H9 (cell line): ENCODE results near the gene MAML3. TPM values are rescaled to one million over a fixed set of nuclear protein-coding genes. Genes with fewer than 3 reads are reported as not detected.

Source experiments
- DNase-seq: peaks from one replicate; pipeline ENCODE4 v3.0.0-alpha.2; 2017
- H2AFZ ChIP-seq: one replicate; pipeline ENCODE4 v1.6.1; 2013; ENCODE audit warnings: mild to moderate bottlenecking, low read length, control low read depth, moderate library complexity
- H2AK5ac ChIP-seq: 2 replicates; pipeline ENCODE4 v1.6.1; 2013; ENCODE audit warnings: low read length, control low read depth, mixed read lengths; ENCODE audit not compliant: insufficient read length
- H2BK120ac ChIP-seq: one replicate; pipeline ENCODE4 v1.6.1; 2013; ENCODE audit warnings: low read depth, mild to moderate bottlenecking, low read length, control low read depth, inconsistent platforms; ENCODE audit not compliant: poor library complexity, severe bottlenecking
- H2BK12ac ChIP-seq: 2 replicates; pipeline ENCODE4 v1.6.1; 2013; ENCODE audit warnings: low read length, control low read depth, mixed read lengths, low read depth; ENCODE audit not compliant: insufficient read length
- H2BK15ac ChIP-seq: 2 replicates; pipeline ENCODE4 v1.6.1; 2013; ENCODE audit warnings: low read depth, low read length, control low read depth
- H2BK20ac ChIP-seq: one replicate; pipeline ENCODE4 v1.6.1; 2013; ENCODE audit warnings: low read depth, mild to moderate bottlenecking, low read length, control low read depth, inconsistent platforms; ENCODE audit not compliant: poor library complexity, severe bottlenecking
- H2BK5ac ChIP-seq: 2 replicates; pipeline ENCODE4 v1.6.1; 2013; ENCODE audit warnings: low read length, control low read depth, mixed read lengths; ENCODE audit not compliant: insufficient read length
- H3K14ac ChIP-seq: 2 replicates; pipeline ENCODE4 v1.6.1; 2013; ENCODE audit warnings: low read length, control low read depth; ENCODE audit not compliant: insufficient read depth
- H3K18ac ChIP-seq: 2 replicates; pipeline ENCODE4 v1.6.1; 2013; ENCODE audit warnings: low read depth, mild to moderate bottlenecking, mixed read lengths, low read length, control low read depth; ENCODE audit not compliant: insufficient read length
- H3K23ac ChIP-seq: 2 replicates; pipeline ENCODE4 v1.6.1; 2013; ENCODE audit warnings: low read length, control low read depth, mixed read lengths, low read depth; ENCODE audit not compliant: insufficient read length
- H3K23me2 ChIP-seq: 2 replicates; pipeline ENCODE4 v1.6.1; 2013; ENCODE audit warnings: low read depth, mild to moderate bottlenecking, mixed read lengths, low read length, control low read depth; ENCODE audit not compliant: insufficient read length, poor library complexity, severe bottlenecking
- H3K27ac ChIP-seq: 2 replicates; pipeline ENCODE4 v1.5.1; 2013; ENCODE audit warnings: low read length, control low read depth, mixed read lengths, low read depth; ENCODE audit not compliant: insufficient read length
- H3K27me3 ChIP-seq: 2 replicates; pipeline ENCODE4 v1.6.1; 2013; ENCODE audit warnings: low read length, control low read depth, inconsistent platforms; ENCODE audit not compliant: insufficient read depth
- H3K4ac ChIP-seq: 2 replicates; pipeline ENCODE4 v1.6.1; 2013; ENCODE audit warnings: low read depth, mild to moderate bottlenecking, control low read depth, inconsistent platforms, low read length, moderate library complexity
- H3K4me1 ChIP-seq: 2 replicates; pipeline ENCODE4 v1.6.1; 2013; ENCODE audit warnings: low read length, control low read depth, inconsistent platforms; ENCODE audit not compliant: insufficient read depth
- H3K4me2 ChIP-seq: 2 replicates; pipeline ENCODE4 v1.6.1; 2013; ENCODE audit warnings: low read length, control low read depth, mixed read lengths; ENCODE audit not compliant: insufficient read length, insufficient read depth
- H3K56ac ChIP-seq: 2 replicates; pipeline ENCODE4 v1.6.1; 2013; ENCODE audit warnings: low read depth, mild to moderate bottlenecking, mixed read lengths, low read length, control low read depth; ENCODE audit not compliant: insufficient read length
- H3K79me1 ChIP-seq: 2 replicates; pipeline ENCODE4 v1.6.1; 2013; ENCODE audit warnings: low read depth, mild to moderate bottlenecking, moderate library complexity, low read length, control low read depth, inconsistent platforms; ENCODE audit not compliant: insufficient read depth, poor library complexity, severe bottlenecking
- H3K79me2 ChIP-seq: 2 replicates; pipeline ENCODE4 v1.6.1; 2013; ENCODE audit warnings: low read length, control low read depth, inconsistent platforms; ENCODE audit not compliant: insufficient read depth
- H3K9ac ChIP-seq: 2 replicates; pipeline ENCODE4 v1.6.1; 2013; ENCODE audit warnings: low read length, control low read depth, mixed read lengths; ENCODE audit not compliant: insufficient read length; ENCODE audit errors: extremely low read depth
- H3K9me3 ChIP-seq: one replicate; pipeline ENCODE4 v1.6.1; 2013; ENCODE audit warnings: low read depth, low read length, inconsistent platforms; ENCODE audit not compliant: control insufficient read depth
- H3T11ph ChIP-seq: one replicate; pipeline ENCODE4 v1.6.1; 2013; ENCODE audit warnings: mild to moderate bottlenecking, low read length, control low read depth, inconsistent platforms
- H4K20me1 ChIP-seq: one replicate; pipeline ENCODE4 v1.6.1; 2013; ENCODE audit not compliant: control insufficient read depth, insufficient read length, insufficient read depth
- H4K5ac ChIP-seq: 2 replicates; pipeline ENCODE4 v1.6.1; 2013; ENCODE audit warnings: low read depth, mild to moderate bottlenecking, mixed read lengths, low read length, control low read depth; ENCODE audit not compliant: insufficient read length
- H4K8ac ChIP-seq: replicated peaks from 2 replicates; pipeline ENCODE4 v1.6.1; 2013; ENCODE audit warnings: low read length, control low read depth, mixed read lengths, low read depth; ENCODE audit not compliant: insufficient read length
- H4K91ac ChIP-seq: 2 replicates; pipeline ENCODE4 v1.6.1; 2013; ENCODE audit warnings: low read depth, mild to moderate bottlenecking, moderate library complexity, mixed read lengths, low read length, control low read depth; ENCODE audit not compliant: insufficient read length
- H3K27ac Mint-ChIP-seq, 3 experiments: 2 replicates in 2 of 3; 3 replicates in 1 of 3; pipeline ENCODE4 v1.8.0; 2020 to 2021; ENCODE audit warnings: mixed read lengths in 3 of 3, mild to moderate bottlenecking in 1 of 3, moderate library complexity in 1 of 3
- H3K27me3 Mint-ChIP-seq: 2 replicates; pipeline ENCODE4 v1.8.0; 2021; ENCODE audit warnings: low read depth, mild to moderate bottlenecking, moderate library complexity, mixed read lengths
- H3K36me3 Mint-ChIP-seq, 3 experiments: 2 replicates in 2 of 3; 3 replicates in 1 of 3; pipeline ENCODE4 v1.8.0; 2020 to 2021; ENCODE audit warnings: low read depth in 3 of 3, mixed read lengths in 3 of 3; ENCODE audit not compliant: insufficient read depth in 1 of 3
- H3K4me1 Mint-ChIP-seq, 2 experiments: 2 replicates each; pipeline ENCODE4 v1.8.0; 2020; ENCODE audit warnings: mixed read lengths in 2 of 2
- H3K4me3 Mint-ChIP-seq, 2 experiments: 2 replicates in 1 of 2; 3 replicates in 1 of 2; pipeline ENCODE4 v1.8.0; 2020 to 2021; ENCODE audit warnings: mild to moderate bottlenecking in 2 of 2, mixed read lengths in 2 of 2, moderate library complexity in 1 of 2
- H3K9me3 Mint-ChIP-seq, 2 experiments: 2 replicates in 1 of 2; 3 replicates in 1 of 2; pipeline ENCODE4 v1.8.0; 2020; ENCODE audit warnings: mild to moderate bottlenecking in 2 of 2, mixed read lengths in 2 of 2, moderate library complexity in 1 of 2
- CTCF ChIP-seq: fragments of 200-600 bp; sonication (generic); conservative IDR thresholded peaks from 3 replicates; pipeline ENCODE4 v1.8.0; 2021; ENCODE audit warnings: antibody characterized with exemption, mild to moderate bottlenecking
- WGBS: extraction: QIAGEN DNeasy Blood & Tissue Kit; methylation state at CpG from one replicate; pipeline ENCODE4 v1.1.7; 2013; ENCODE audit warnings: missing lambda C conversion rate, low lambda C conversion rate, mixed read lengths; ENCODE audit not compliant: insufficient read length; ENCODE audit errors: extremely low coverage; 5-methylcytosine and 5-hydroxymethylcytosine counted together
- total RNA-seq: library from RNA; stranded (reverse); gene quantifications from 2 replicates; pipeline ENCODE4 v1.2.1, GENCODE V29; 2021

Gene MAML3
- total RNA-seq, 1 experiment from 2014 or later: 3.9 TPM

DNA sequence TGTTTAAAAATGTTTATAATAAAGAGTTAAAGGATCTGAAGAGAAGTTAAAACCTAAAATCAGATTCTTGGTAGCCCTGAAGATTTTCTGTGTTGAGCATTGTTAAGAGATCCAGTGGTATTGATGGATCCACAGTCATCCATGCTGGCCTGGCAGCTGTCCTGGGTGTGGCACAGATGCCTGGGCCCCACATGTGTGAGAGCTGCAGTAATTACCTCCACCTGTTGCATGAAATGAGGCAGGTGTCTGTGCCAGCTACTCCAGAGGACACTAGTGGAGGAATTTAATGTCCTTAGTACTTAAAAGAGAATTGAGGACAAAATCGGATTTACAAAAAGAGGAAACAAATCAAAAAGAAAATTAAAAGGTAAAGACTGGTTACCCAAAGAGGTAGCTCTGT lies 444.3 kb downstream of the MAML3 start:
- Histone ChIP-seq H3K27me3 (peaks cover 7% of the 10 kb centered on the region; the same call in 1 of the 2 replicates), H4K20me1 (no peaks in the 10 kb centered on the region), H2BK5ac (no peak overlapping the region), H3K9ac (no peak overlapping the region), H3K56ac (no peak overlapping the region), H4K8ac (no peak overlapping the region), H2AFZ (no peak overlapping the region), H3K79me1 (no peaks in the 10 kb centered on the region), H3K4me2 (no peak overlapping the region), H3K4ac (no peak overlapping the region), H3K27ac (no peak overlapping the region), H4K91ac (no peak overlapping the region), H3K9me3 (no peaks in the 10 kb centered on the region), H3K18ac (no peak overlapping the region), H2BK120ac (no peak overlapping the region), H2AK5ac (no peak overlapping the region), H3K79me2 (no peaks in the 10 kb centered on the region), H3K23me2 (no peaks in the 10 kb centered on the region), H3T11ph (no peak overlapping the region), H3K4me1 (no peaks in the 10 kb centered on the region), H4K5ac (no peak overlapping the region), H3K14ac (no peak overlapping the region), H2BK12ac (no peak overlapping the region), H2BK20ac (no peak overlapping the region), H3K23ac (no peak overlapping the region), H2BK15ac (no peak overlapping the region)
- peaks cover 1 to 13% (median 2%) of the 10 kb centered on the region in 3 experiments; a peak in 4 of 7 replicates for H3K36me3 Mint-ChIP-seq
- peaks cover 5 to 7% of the 10 kb centered on the region in 2 experiments; a peak in 4 of 5 replicates for H3K9me3 Mint-ChIP-seq
- H3K4me3 Mint-ChIP-seq: no peak overlapping the region
- H3K27ac Mint-ChIP-seq: no peak overlapping the region
- DNase-seq: no peak
- peaks cover 45% of the 10 kb centered on the region for H3K27me3 Mint-ChIP-seq
- no CpG with 5 or more reads among the region's 1 CpG for WGBS
- peaks cover 5 to 8% of the 10 kb centered on the region in 2 experiments; a peak in 1 of 4 replicates for H3K4me1 Mint-ChIP-seq
- no peak for TF ChIP-seq CTCF
